22Rv1 (cell line): ENCODE measurements around the gene SCFD2.

Experiments used
- ZFX ChIP-seq: fragments of 450-650 bp; IDR thresholded peaks from 2 replicates; pipeline ENCODE4 v1.6.1; 2017; ENCODE audit warnings: antibody characterized with exemption, borderline replicate concordance
- TF ChIP-seq, protein P1 (sequence below): fragments of 450-650 bp; IDR thresholded peaks from 2 replicates; pipeline ENCODE4 v1.5.1; 2017; ENCODE audit warnings: mild to moderate bottlenecking

DNA sequence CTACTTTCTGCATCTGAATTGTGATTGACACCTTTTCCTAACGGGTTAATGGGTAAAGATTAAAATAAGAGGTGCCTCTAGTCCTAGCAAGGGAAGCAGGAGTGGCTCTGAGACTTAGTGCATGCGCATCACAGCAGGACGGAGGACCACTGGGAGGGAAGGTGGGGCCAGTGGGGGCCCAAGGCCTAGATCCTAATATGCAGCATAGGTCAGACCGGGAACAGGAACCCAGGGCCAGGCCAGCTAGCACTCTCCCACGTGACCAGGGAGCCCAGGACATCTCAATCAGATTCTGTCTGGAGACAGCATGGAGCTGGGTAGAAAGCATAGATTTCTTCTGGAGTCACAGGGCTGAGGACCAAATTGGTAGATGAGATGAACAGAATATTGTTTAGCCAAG is 448.0 kb downstream of the SCFD2 start:
- TF ChIP-seq, protein P1, sequence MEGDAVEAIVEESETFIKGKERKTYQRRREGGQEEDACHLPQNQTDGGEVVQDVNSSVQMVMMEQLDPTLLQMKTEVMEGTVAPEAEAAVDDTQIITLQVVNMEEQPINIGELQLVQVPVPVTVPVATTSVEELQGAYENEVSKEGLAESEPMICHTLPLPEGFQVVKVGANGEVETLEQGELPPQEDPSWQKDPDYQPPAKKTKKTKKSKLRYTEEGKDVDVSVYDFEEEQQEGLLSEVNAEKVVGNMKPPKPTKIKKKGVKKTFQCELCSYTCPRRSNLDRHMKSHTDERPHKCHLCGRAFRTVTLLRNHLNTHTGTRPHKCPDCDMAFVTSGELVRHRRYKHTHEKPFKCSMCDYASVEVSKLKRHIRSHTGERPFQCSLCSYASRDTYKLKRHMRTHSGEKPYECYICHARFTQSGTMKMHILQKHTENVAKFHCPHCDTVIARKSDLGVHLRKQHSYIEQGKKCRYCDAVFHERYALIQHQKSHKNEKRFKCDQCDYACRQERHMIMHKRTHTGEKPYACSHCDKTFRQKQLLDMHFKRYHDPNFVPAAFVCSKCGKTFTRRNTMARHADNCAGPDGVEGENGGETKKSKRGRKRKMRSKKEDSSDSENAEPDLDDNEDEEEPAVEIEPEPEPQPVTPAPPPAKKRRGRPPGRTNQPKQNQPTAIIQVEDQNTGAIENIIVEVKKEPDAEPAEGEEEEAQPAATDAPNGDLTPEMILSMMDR, result no peak
- no peak for TF ChIP-seq ZFX
